Measurements from ENCODE around the gene MICB. TPM values are rescaled to one million over a fixed set of nuclear protein-coding genes. Genes with fewer than 3 reads are reported as not detected.

The MICB gene
- total and polyA plus RNA-seq, 9 of the 15 experiments (the other 6 are each of a cell fraction or from before 2014, with no cell fraction given) = 13.3 to 34.5 (median 19.8) TPM

- ChIA-PET CTCF (ENCODE audit: low intra/inter-chr PET ratio) (no interaction called here), POLR2A (interaction anchor here (0.7 to 1.5 kb wide), 4 partner anchors 10 to 103 kb away, joined by 3 to 5 read pairs (median 4); partner anchors contain the start of gene NFKBIL1)
- Histone ChIP-seq H3K79me2 (ENCODE audit: control insufficient read depth, insufficient read depth, low read length) (peaks cover 58% of the 10 kb centered on the region), H2AFZ (ENCODE audit: low read depth, low read length) (no peak overlapping the region), H3K4me1 (replicated peaks in 1 of 2; ENCODE audit: control insufficient read depth in 2 of 2, insufficient read depth in 2 of 2, low read length in 2 of 2) (peaks cover 4 to 12% of the 10 kb centered on the region in 2 experiments; a peak in 4 of 5 replicates), H3K36me3 (ENCODE audit: control insufficient read depth, insufficient read depth, low read length) (peaks cover 95% of the 10 kb centered on the region), H3K4me2 (ENCODE audit: insufficient read depth, low read length) (no peak overlapping the region), H3K27me3 (ENCODE audit: control insufficient read depth in 2 of 2, insufficient read depth in 2 of 2, low read length in 2 of 2) (no peaks in the 10 kb centered on the region), H3K4me3 (no peak overlapping the region), H3K9me1 (ENCODE audit: control insufficient read depth, insufficient read depth, low read length) (peaks cover 8% of the 10 kb centered on the region), H3K27ac (ENCODE audit: extremely low read depth, low read depth, low read length) (no peak overlapping the region), H3K9ac (ENCODE audit: insufficient read depth in 1 of 2, low read depth in 2 of 2, low read length in 2 of 2) (peak overlapping the region in 1 of 2 experiments; percentile 22; a peak in 1 of 4 replicates), H4K20me1 (replicated peaks; ENCODE audit: control insufficient read depth, insufficient read depth, low read length) (peaks cover 48% of the 10 kb centered on the region), H3K9me3 (replicated peaks; ENCODE audit: control insufficient read depth, insufficient read depth, low read depth, low read length) (no peaks in the 10 kb centered on the region)
- TSS peak; percentile 14 for BruUV-seq (replicated peaks)
- TF ChIP-seq SUPT5H (IDR thresholded peaks at IDR 0.05) (peak; percentile 62), ZNF551 (CRISPR knock-in tag; IDR thresholded peaks at IDR 0.05) (peak; percentile 69; the same call in 1 of the 2 replicates), SIN3B (IDR thresholded peaks at IDR 0.05; ENCODE audit: low read depth) (0 out of 2 replicates have a peak, but pooled peaks have one; percentile 15), MYNN (IDR thresholded peaks at IDR 0.05) (peak; percentile 52), MYNN (CRISPR knock-in tag; IDR thresholded peaks at IDR 0.05) (no peak), PML (IDR thresholded peaks at IDR 0.05; ENCODE audit: low read length) (0 out of 2 replicates have a peak, but pooled peaks have one; percentile 26), ILF3 (IDR thresholded peaks at IDR 0.05; ENCODE audit: borderline replicate concordance) (peak; percentile 39; the same call in 1 of the 2 replicates), POLR2AphosphoS5 (IDR thresholded peaks at IDR 0.05; ENCODE audit: control insufficient read depth, insufficient read depth, low read depth, low read length) (peak; percentile 15; the same call in 1 of the 2 replicates), RBFOX2 (IDR thresholded peaks at IDR 0.05; ENCODE audit: low read depth, low read length) (0 out of 2 replicates have a peak, but pooled peaks have one; percentile 32), E2F8 (IDR thresholded peaks at IDR 0.05; ENCODE audit: low read depth, partially characterized antibody) (peak; percentile 50), POLR2A (conservative IDR thresholded peaks at IDR 0.05) (peak; percentile 58), ZC3H8 (IDR thresholded peaks at IDR 0.05) (no peak), SMARCC2 (IDR thresholded peaks at IDR 0.05; ENCODE audit: low read depth) (no peak), ZNF695 (CRISPR knock-in tag; IDR thresholded peaks at IDR 0.05) (no peak), POLR2B (IDR thresholded peaks at IDR 0.05; ENCODE audit: low read depth, partially characterized antibody) (peak; percentile 66), ZNF175 (CRISPR knock-in tag; IDR thresholded peaks at IDR 0.05; ENCODE audit: low read depth) (no peak), RBM22 (IDR thresholded peaks at IDR 0.05; ENCODE audit: low read depth, low read length, poor library complexity, severe bottlenecking) (peak; percentile 7), FOXK1 (CRISPR knock-in tag; IDR thresholded peaks at IDR 0.05; ENCODE audit: borderline replicate concordance) (0 out of 2 replicates have a peak, but pooled peaks have one; percentile 18), POLR2AphosphoS2 (IDR thresholded peaks at IDR 0.05; ENCODE audit: low read length) (0 out of 2 replicates have a peak, but pooled peaks have one; percentile 26)
- no peak for DNase-seq (ENCODE audit: extremely low read depth in 1 of 4, low spot score in 3 of 4)
- 96% methylated on average over 6 of the region's 6 CpGs for WGBS (ENCODE audit: insufficient coverage, low coverage, missing lambda C conversion rate)
- in situ Hi-C loops (cut with MboI) (loop anchor here (5.0 to 25.0 kb wide), 2 partner anchors 37 to 1428 kb away; partner anchors contain the start of genes BRD2, HLA-DMA and MICB), intact Hi-C loops (cut with micrococcal nuclease) (no loop called here)
- FAIRE-seq = no peak
- ATAC-seq = no peak
These were observed 36.1 kb downstream of the MICB start for GRCh38 chr6:31534011-31534410.

Data from K562 (cell line).